ENCODE data around the gene ENTHD1. TPM values are rescaled to one million over a fixed set of nuclear protein-coding genes. Genes with fewer than 3 reads are reported as not detected.
"Not testable (repeated sequence)": the region's sequence is repeated elsewhere in the genome, so short reads cannot be mapped to it uniquely, and the experiment has no call there.

Gene ENTHD1
- total RNA-seq, 1 donor from 2014 or later = not detected

DNA sequence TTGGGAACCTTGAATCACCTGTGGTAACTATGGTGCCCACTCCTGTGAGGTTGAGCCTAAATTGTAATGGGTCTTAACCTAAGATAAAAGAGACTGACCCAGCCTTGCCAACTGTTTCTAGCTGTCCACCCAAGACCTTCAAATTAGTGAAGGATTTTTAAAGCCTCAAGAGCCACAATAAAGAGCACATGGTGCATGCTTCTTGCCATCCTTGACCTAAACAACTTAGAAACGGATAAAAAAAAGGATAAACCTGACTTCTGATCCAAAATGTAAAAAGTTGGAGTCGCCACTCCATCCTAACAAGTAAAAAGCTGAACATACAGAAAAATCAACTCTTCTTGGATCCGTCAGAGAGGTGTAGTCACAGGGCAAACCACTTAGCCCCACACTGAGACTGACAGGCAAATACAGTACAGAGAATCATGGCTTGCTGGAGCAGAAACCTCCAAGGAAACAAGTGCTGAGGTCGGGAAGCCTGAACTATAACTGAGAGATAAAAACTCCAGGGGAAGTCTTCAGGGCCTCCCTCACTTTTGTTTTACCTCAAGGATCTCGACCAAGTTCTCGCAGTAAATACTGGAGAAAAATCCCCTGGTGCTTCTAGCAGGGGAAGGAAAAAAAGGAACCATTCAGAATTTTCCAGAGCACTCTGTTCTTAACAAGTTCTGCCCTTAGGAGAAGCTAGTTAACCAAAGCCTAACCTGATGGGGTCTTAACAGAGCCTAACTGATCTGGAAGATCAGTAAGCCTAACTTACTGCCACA, 16.3 kb downstream of the ENTHD1 start:
- TF ChIP-seq, protein P1, sequence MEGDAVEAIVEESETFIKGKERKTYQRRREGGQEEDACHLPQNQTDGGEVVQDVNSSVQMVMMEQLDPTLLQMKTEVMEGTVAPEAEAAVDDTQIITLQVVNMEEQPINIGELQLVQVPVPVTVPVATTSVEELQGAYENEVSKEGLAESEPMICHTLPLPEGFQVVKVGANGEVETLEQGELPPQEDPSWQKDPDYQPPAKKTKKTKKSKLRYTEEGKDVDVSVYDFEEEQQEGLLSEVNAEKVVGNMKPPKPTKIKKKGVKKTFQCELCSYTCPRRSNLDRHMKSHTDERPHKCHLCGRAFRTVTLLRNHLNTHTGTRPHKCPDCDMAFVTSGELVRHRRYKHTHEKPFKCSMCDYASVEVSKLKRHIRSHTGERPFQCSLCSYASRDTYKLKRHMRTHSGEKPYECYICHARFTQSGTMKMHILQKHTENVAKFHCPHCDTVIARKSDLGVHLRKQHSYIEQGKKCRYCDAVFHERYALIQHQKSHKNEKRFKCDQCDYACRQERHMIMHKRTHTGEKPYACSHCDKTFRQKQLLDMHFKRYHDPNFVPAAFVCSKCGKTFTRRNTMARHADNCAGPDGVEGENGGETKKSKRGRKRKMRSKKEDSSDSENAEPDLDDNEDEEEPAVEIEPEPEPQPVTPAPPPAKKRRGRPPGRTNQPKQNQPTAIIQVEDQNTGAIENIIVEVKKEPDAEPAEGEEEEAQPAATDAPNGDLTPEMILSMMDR (IDR thresholded peaks at IDR 0.05; ENCODE audit: insufficient read depth, low read length, severe bottlenecking) = no peak
- FAIRE-seq (no peak), DNase-seq (ENCODE audit: low read depth) (no peak)
- H3K36me3 ChIP-seq (ENCODE audit: control insufficient read depth, insufficient read depth, low read length) = no peaks in the 10 kb centered on the region
- peaks cover 4% of the 10 kb centered on the region for H3K27me3 ChIP-seq (ENCODE audit: control insufficient read depth, insufficient read depth, low read length)
- H3K4me3 ChIP-seq (ENCODE audit: low read depth, low read length) = no peak overlapping the region

DNA sequence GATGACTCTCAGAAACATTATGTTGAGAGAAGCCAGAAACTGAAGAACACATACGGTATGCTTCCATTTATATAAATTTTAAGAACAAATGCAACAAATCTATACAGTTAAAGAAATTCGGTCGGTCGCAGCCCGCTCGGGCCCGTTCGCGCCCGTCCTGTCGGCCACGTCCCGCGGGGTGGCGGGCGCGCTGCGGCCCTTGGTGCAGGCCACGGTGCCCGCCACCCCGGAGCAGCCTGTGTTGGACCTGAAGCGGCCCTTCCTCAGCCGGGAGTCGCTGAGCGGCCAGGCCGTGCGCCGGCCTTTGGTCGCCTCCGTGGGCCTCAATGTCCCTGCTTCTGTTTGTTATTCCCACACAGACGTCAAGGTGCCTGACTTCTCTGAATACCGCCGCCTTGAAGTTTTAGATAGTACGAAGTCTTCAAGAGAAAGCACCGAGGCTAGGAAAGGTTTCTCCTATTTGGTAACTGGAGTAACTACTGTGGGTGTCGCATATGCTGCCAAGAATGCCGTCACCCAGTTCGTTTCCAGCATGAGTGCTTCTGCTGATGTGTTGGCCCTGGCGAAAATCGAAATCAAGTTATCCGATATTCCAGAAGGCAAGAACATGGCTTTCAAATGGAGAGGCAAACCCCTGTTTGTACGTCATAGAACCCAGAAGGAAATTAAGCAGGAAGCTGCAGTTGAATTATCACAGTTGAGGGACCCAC, 18.2 kb downstream of the ENTHD1 start:
- peak; percentile 99 for FAIRE-seq
- not testable (repeated sequence) for DNase-seq (ENCODE audit: low read depth); H3K27me3 ChIP-seq (ENCODE audit: control insufficient read depth, insufficient read depth, low read length); H3K36me3 ChIP-seq (ENCODE audit: control insufficient read depth, insufficient read depth, low read length)
- H3K4me3 ChIP-seq (ENCODE audit: low read depth, low read length) = peak overlapping the region; percentile 18

DNA sequence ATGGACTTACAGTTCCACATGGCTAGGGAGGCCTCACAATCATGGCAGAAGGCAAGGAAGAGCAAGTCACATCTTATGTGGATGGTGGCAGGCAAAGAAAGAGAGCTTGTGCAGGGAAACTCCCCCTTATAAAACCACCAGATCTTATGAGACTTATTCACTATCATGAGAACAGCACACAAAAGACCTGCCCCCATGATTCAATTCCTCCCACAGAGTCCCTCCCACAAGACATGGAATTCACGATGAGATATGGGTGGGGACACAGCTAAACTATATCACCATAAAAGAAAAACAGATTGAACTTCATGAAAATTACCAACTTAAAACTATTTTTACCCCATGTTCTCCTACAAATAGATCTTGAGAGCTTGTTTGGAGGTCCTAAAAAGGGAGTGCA, 19.6 kb downstream of the ENTHD1 start:
- no peak overlapping the region for H3K4me3 ChIP-seq (ENCODE audit: low read depth, low read length)
- FAIRE-seq (no peak), DNase-seq (ENCODE audit: low read depth) (no peak)
- peaks cover 4% of the 10 kb centered on the region for H3K27me3 ChIP-seq (ENCODE audit: control insufficient read depth, insufficient read depth, low read length)
- no peaks in the 10 kb centered on the region for H3K36me3 ChIP-seq (ENCODE audit: control insufficient read depth, insufficient read depth, low read length)
- TF ChIP-seq, protein P1 (IDR thresholded peaks at IDR 0.05; ENCODE audit: insufficient read depth, low read length, severe bottlenecking) = no peak

DNA sequence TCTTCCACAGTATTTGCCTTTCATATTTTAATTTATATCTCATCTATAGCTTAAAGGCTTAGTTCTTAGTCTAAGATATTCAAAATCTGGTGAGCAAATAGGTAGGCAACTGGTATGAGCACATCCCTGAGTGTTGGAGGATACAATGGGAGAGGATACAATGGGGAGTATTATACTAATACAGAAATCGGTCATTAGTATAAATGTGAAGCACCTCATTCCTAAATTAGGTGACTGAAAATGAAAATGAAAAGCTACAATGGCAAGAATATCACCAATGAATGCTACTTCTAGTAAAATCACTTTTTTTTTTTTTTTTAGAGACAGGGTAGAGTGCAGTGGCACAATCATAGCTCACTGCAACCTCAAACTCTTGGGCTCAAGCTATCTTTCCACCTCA, 21.0 kb downstream of the ENTHD1 start:
- no peak for DNase-seq (ENCODE audit: low read depth)
- no peaks in the 10 kb centered on the region for H3K36me3 ChIP-seq (ENCODE audit: control insufficient read depth, insufficient read depth, low read length)
- FAIRE-seq = no peak
- H3K27me3 ChIP-seq (ENCODE audit: control insufficient read depth, insufficient read depth, low read length) = peaks cover 4% of the 10 kb centered on the region
- TF ChIP-seq, protein P1 (IDR thresholded peaks at IDR 0.05; ENCODE audit: insufficient read depth, low read length, severe bottlenecking) = no peak
- H3K4me3 ChIP-seq (ENCODE audit: low read depth, low read length) = no peak overlapping the region

DNA sequence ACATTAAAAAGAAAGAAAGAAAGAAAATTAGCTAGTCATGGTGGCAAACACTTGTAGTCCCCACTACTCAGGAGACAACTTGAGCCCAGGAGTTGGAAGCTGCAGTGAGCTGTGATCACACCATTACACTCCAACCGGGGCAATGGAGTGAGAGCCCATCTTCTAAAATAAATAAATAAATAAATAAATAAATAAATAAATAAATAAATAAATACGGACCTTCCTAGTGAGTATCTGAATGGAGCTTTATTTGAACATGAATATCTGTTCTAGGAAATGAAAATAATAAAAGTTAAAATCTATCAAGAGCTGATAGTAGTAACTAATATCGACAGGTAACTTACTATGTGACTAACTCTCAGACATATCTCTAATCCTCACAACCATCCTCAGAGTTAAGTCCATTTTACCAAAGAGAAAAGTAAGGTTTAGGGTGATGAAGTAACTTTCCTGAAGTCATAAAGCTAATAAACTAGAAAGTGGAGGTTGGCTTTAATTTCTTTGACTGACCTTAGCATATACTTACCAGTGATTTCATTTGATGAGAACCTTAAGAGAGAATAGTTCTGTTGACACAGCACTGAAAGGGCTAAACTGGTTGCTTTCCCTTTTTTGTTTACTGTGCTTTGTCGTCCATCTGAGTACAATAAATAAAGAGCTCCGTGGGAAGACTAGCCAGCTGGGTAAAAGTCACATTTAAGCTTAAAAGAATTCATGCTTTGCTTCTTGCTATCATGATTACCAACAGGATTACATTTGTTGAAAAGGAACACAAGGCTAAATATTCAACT, 22.4 kb downstream of the ENTHD1 start:
- TF ChIP-seq, protein P1 (IDR thresholded peaks at IDR 0.05; ENCODE audit: insufficient read depth, low read length, severe bottlenecking) = no peak
- H3K4me3 ChIP-seq (ENCODE audit: low read depth, low read length) = no peak overlapping the region
- FAIRE-seq = no peak

DNA sequence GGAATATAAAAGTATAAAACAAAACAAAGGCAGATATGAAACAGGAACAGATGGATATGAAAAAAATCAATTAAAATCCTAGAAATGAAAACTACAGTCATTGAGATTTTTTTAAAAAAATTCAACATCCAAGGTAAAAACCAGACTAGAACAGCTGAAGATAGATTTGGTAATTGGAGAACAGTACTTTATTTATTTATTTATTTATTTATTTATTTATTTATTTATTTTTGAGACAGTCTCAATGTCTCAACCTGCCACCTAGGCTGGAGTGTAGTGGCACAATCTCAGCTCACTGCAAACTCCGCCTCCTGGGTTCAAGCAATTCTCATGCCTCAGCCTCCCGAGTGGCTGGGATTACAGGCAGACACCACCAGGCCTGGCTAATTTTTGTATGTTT, 23.8 kb downstream of the ENTHD1 start:
- not testable (repeated sequence) for H3K36me3 ChIP-seq (ENCODE audit: control insufficient read depth, insufficient read depth, low read length); FAIRE-seq; H3K27me3 ChIP-seq (ENCODE audit: control insufficient read depth, insufficient read depth, low read length); DNase-seq (ENCODE audit: low read depth); H3K4me3 ChIP-seq (ENCODE audit: low read depth, low read length)

More for the DNA sequence above, 22.4 kb downstream of the ENTHD1 start:
- Histone ChIP-seq H3K27me3 (ENCODE audit: control insufficient read depth, insufficient read depth, low read length) (peaks cover 1% of the 10 kb centered on the region), H3K36me3 (ENCODE audit: control insufficient read depth, insufficient read depth, low read length) (no peaks in the 10 kb centered on the region)
- DNase-seq (ENCODE audit: low read depth) = no peak
